ENCODE data around the gene RSPO4.

The RSPO4 gene

GRCh38 chr20:940926-941325, 61.2 kb downstream of the RSPO4 start:
- DNase-seq = no peak

- no peak for DNase-seq
Observed at GRCh38 chr20:939606-940005, 62.5 kb downstream of the RSPO4 start.

- no peak for DNase-seq
Observed at GRCh38 chr20:934186-934840, 67.8 kb downstream of the RSPO4 start.

- peak; percentile 29 for DNase-seq
Observed at GRCh38 chr20:933029-933428, 69.1 kb downstream of the RSPO4 start.

- peak; percentile 16 for DNase-seq
Observed at GRCh38 chr20:931401-931800, 70.7 kb downstream of the RSPO4 start.

- DNase-seq = no peak
Observed at GRCh38 chr20:926670-927069, 75.4 kb downstream of the RSPO4 start.

- DNase-seq = no peak
Observed at GRCh38 chr20:925516-925915, 76.6 kb downstream of the RSPO4 start.

- no peak for DNase-seq
Observed at GRCh38 chr20:924639-925038, 77.5 kb downstream of the RSPO4 start.

- DNase-seq = no peak
Observed at GRCh38 chr20:922781-923180, 79.3 kb downstream of the RSPO4 start.

GRCh38 chr20:921068-921467, 81.0 kb downstream of the RSPO4 start:
- DNase-seq = no peak

GRCh38 chr20:920311-920710, 81.8 kb downstream of the RSPO4 start:
- DNase-seq = no peak

- DNase-seq = no peak
Observed at GRCh38 chr20:919491-919916, 82.6 kb downstream of the RSPO4 start.

- no peak for DNase-seq
Observed at GRCh38 chr20:917416-917815, 84.7 kb downstream of the RSPO4 start.

GRCh38 chr20:916825-917224, 85.3 kb downstream of the RSPO4 start:
- no peak for DNase-seq

- no peak for DNase-seq
Observed at GRCh38 chr20:916125-916799, 85.8 kb downstream of the RSPO4 start, which contains the start of gene ANGPT4. TSS of gene ANGPT4 (minus strand) at chr20:916334. CDS start at chr20:916214, 120 bp downstream.

GRCh38 chr20:914727-915498, 87.2 kb downstream of the RSPO4 start:
- no peak for DNase-seq

GRCh38 chr20:913306-913849, 88.7 kb downstream of the RSPO4 start:
- DNase-seq = no peak

GRCh38 chr20:911882-912600, 90.1 kb downstream of the RSPO4 start:
- DNase-seq = no peak

GRCh38 chr20:910870-911770, 91.0 kb downstream of the RSPO4 start:
- DNase-seq = no peak

- no peak for DNase-seq
Observed at GRCh38 chr20:910132-910869, 91.8 kb downstream of the RSPO4 start.

- DNase-seq = no peak
Observed at GRCh38 chr20:909641-910040, 92.5 kb downstream of the RSPO4 start.

Measured in hematopoietic multipotent progenitor cell treated with erythropoietin and hydrocortisone succinate and interleukin-3 and kit ligand, for 8 days (in vitro differentiated cells).